ENCODE results near the gene CEBPZOS. TPM values are rescaled to one million over a fixed set of nuclear protein-coding genes. Genes with fewer than 3 reads are reported as not detected.
A peak's percentile ranks its signal among the peaks of the same experiment; 100 is the strongest.
"Not testable (repeated sequence)": the region's sequence is repeated elsewhere in the genome, so short reads cannot be mapped to it uniquely, and the experiment has no call there.

Gene CEBPZOS
- polyA plus RNA-seq, 10 donors, result 34.0 to 46.3 (median 39.1) TPM

- peak in 1 of 3 donors; percentile 36 for DNase-seq
These were observed 6.7 kb upstream of the CEBPZOS start for GRCh38 chr2:37189452-37190153.

GRCh38 chr2:37190290-37190689 lies 6.0 kb upstream of the CEBPZOS start:
- DNase-seq, result no peak

GRCh38 chr2:37191253-37191652 lies 5.0 kb upstream of the CEBPZOS start:
- DNase-seq, result no peak

- DNase-seq, result no peak
These were observed 4.5 kb upstream of the CEBPZOS start for GRCh38 chr2:37191747-37192146.

GRCh38 chr2:37192551-37192950 lies 3.7 kb upstream of the CEBPZOS start:
- no peak for DNase-seq

GRCh38 chr2:37195862-37196319 lies 405 bp upstream of the CEBPZOS start:
- DNase-seq, result not testable (repeated sequence)

- DNase-seq, result no peak
These were observed 2.4 kb downstream of the CEBPZOS start for GRCh38 chr2:37198681-37199065.

GRCh38 chr2:37201208-37201607 lies 4.9 kb downstream of the CEBPZOS start:
- no peak for DNase-seq

GRCh38 chr2:37201766-37202165 lies 5.5 kb downstream of the CEBPZOS start:
- no peak for DNase-seq

GRCh38 chr2:37203708-37204107 lies 7.4 kb downstream of the CEBPZOS start:
- DNase-seq, result no peak

GRCh38 chr2:37205071-37205661 lies 8.9 kb downstream of the CEBPZOS start:
- not testable (repeated sequence) for DNase-seq

- no peak for DNase-seq
These were observed 9.5 kb downstream of the CEBPZOS start for GRCh38 chr2:37205689-37206341.

- not testable (repeated sequence) for DNase-seq
These were observed 10.5 kb downstream of the CEBPZOS start for GRCh38 chr2:37206760-37207159.

GRCh38 chr2:37211212-37211611 lies 14.9 kb downstream of the CEBPZOS start:
- no peak for DNase-seq

GRCh38 chr2:37211939-37212338 lies 15.6 kb downstream of the CEBPZOS start:
- no peak for DNase-seq

GRCh38 chr2:37215250-37215649 lies 19.0 kb downstream of the CEBPZOS start:
- DNase-seq, result no peak

GRCh38 chr2:37219046-37219445 lies 22.8 kb downstream of the CEBPZOS start:
- DNase-seq, result no peak

GRCh38 chr2:37223131-37223530 lies 26.8 kb downstream of the CEBPZOS start:
- no peak for DNase-seq

- no peak for DNase-seq
These were observed 27.8 kb downstream of the CEBPZOS start for GRCh38 chr2:37224063-37224462.

GRCh38 chr2:37225129-37225528 lies 28.8 kb downstream of the CEBPZOS start:
- not testable (repeated sequence) for DNase-seq

GRCh38 chr2:37226863-37227262 lies 30.6 kb downstream of the CEBPZOS start:
- DNase-seq, result no peak

- no peak for DNase-seq
These were observed 32.5 kb downstream of the CEBPZOS start for GRCh38 chr2:37228788-37229187.

- no peak for DNase-seq
These were observed 34.3 kb downstream of the CEBPZOS start for GRCh38 chr2:37230581-37230980.
